SK-N-SH (cell line): ENCODE measurements around the gene CACNA1D. TPM values are rescaled to one million over a fixed set of nuclear protein-coding genes. Genes with fewer than 3 reads are reported as not detected.

Experiments
- CTCF ChIA-PET: fragments of 300-600, 350-600 bp; formaldehyde crosslinking; extraction: SDS; loops from one replicate; lab custom pipeline; 2021; lab: Yijun Ruan, JAX
- POLR2A ChIA-PET: fragments of 350-600 bp; sonication (Branson Sonifier 250); formaldehyde crosslinking; extraction: SDS; loops from one replicate; lab custom pipeline; 2020; ENCODE audit warnings: antibody characterized with exemption, inconsistent platforms; lab: Yijun Ruan, JAX
- DNase-seq: peaks from one replicate; pipeline ENCODE4 v3.0.0; 2012
- H2AFZ ChIP-seq: fragments of 200-600 bp; sonication (generic); 2 replicates; pipeline ENCODE4 v1.8.1; 2016; ENCODE audit warnings: antibody characterized with exemption, mild to moderate bottlenecking, low read depth
- H3F3A ChIP-seq: fragments of 200-600 bp; sonication (generic); replicated peaks from 2 replicates; pipeline ENCODE3; 2016; ENCODE audit warnings: antibody characterized with exemption, mild to moderate bottlenecking; ENCODE audit not compliant: insufficient read depth
- H3K27ac ChIP-seq, 2 experiments: fragments of 200-500 bp in 1 of 2; fragments of 200-600 bp in 1 of 2; sonication (Bioruptor generic) in 1 of 2; sonication (generic), shearing (Covaris generic) in 1 of 2; 2 replicates each; pipeline versions ENCODE4 v1.5.1 to v1.6.1; 2014 to 2016; ENCODE audit warnings: low read depth in 2 of 2, inconsistent platforms in 1 of 2, low read length in 1 of 2, mild to moderate bottlenecking in 1 of 2, mixed read lengths in 1 of 2
- H3K27me3 ChIP-seq: fragments of 200-600 bp; sonication (generic), shearing (Covaris generic); 2 replicates; pipeline ENCODE4 v1.6.1; 2016; ENCODE audit warnings: mixed run types; ENCODE audit not compliant: insufficient read depth
- H3K36me3 ChIP-seq, 2 experiments: fragments of 200-500 bp in 1 of 2; fragments of 200-600 bp in 1 of 2; sonication (Bioruptor generic) in 1 of 2; sonication (generic) in 1 of 2; replicated peaks in 1 of 2; 2 replicates each; pipeline versions ENCODE3 to v1.5.1; 2014 to 2016; ENCODE audit warnings: low read length in 1 of 2, mild to moderate bottlenecking in 1 of 2; ENCODE audit not compliant: insufficient read depth in 2 of 2, control insufficient read depth in 1 of 2
- H3K4me1 ChIP-seq, 2 experiments: fragments of 200-500 bp in 1 of 2; fragments of 200-600 bp in 1 of 2; sonication (Bioruptor generic) in 1 of 2; sonication (generic), shearing (Covaris generic) in 1 of 2; 2 replicates each; pipeline versions ENCODE4 v1.5.1 to v1.6.1; 2014 to 2016; ENCODE audit warnings: low read depth in 1 of 2, low read length in 1 of 2, mixed run types in 1 of 2; ENCODE audit not compliant: insufficient read depth in 2 of 2, control insufficient read depth in 1 of 2
- H3K4me2 ChIP-seq: fragments of 200-600 bp; sonication (generic), shearing (Covaris generic); 2 replicates; pipeline ENCODE4 v1.6.1; 2017; ENCODE audit warnings: mixed run types
- H3K4me3 ChIP-seq, 2 experiments: fragments of 200-500 bp in 1 of 2; fragments of 200-600 bp in 1 of 2; sonication (Bioruptor generic) in 1 of 2; sonication (generic), shearing (Covaris generic) in 1 of 2; 2 replicates each; pipeline versions ENCODE4 v1.5.1 to v1.8.1; 2014 to 2016; ENCODE audit warnings: low read depth in 2 of 2, inconsistent platforms in 1 of 2, low read length in 1 of 2, mild to moderate bottlenecking in 1 of 2, mixed read lengths in 1 of 2, moderate library complexity in 1 of 2
- H3K79me2 ChIP-seq: fragments of 200-600 bp; sonication (generic); 2 replicates; pipeline ENCODE4 v1.8.1; 2017; ENCODE audit warnings: mild to moderate bottlenecking; ENCODE audit not compliant: insufficient read depth
- H3K9ac ChIP-seq: fragments of 200-600 bp; sonication (generic); 2 replicates; pipeline ENCODE4 v1.6.1; 2017; ENCODE audit warnings: mixed run types
- H3K9me2 ChIP-seq: fragments of 200-600 bp; sonication (generic); 2 replicates; pipeline ENCODE4 v1.6.1; 2017; ENCODE audit warnings: mixed run types
- H3K9me3 ChIP-seq: fragments of 200-600 bp; sonication (generic); 2 replicates; pipeline ENCODE4 v1.6.1; 2017; ENCODE audit warnings: mixed run types, mild to moderate bottlenecking, moderate library complexity
- H4K20me1 ChIP-seq: fragments of 200-600 bp; sonication (generic); 2 replicates; pipeline ENCODE4 v1.6.1; 2017; ENCODE audit warnings: mild to moderate bottlenecking, mixed run types; ENCODE audit not compliant: insufficient read depth
- CHD2 ChIP-seq: fragments of 150-350 bp; IDR thresholded peaks from 2 replicates; pipeline ENCODE4 v1.6.1; 2018; ENCODE audit warnings: low read length; ENCODE audit not compliant: partially characterized antibody
- EP300 ChIP-seq, 2 experiments: IDR thresholded peaks; 2 replicates each; pipeline versions ENCODE4 v1.4.0 to v1.6.1; 2012; ENCODE audit warnings: borderline replicate concordance in 1 of 2, low read depth in 1 of 2, low read length in 1 of 2
- FOSL2 ChIP-seq: IDR thresholded peaks from 2 replicates; pipeline ENCODE4 v1.4.0; 2012; ENCODE audit warnings: low read depth, mild to moderate bottlenecking, moderate library complexity, borderline replicate concordance
- MXI1 ChIP-seq: IDR thresholded peaks from 2 replicates; pipeline ENCODE4 v1.6.1; 2012; ENCODE audit warnings: mild to moderate bottlenecking, low read depth, low read length, improper control_type of control experiment
- PBX3 ChIP-seq: IDR thresholded peaks from 2 replicates; pipeline ENCODE4; 2012
- POLR2AphosphoS5 ChIP-seq: IDR thresholded peaks from 2 replicates; pipeline ENCODE4 v1.6.1; 2012; ENCODE audit warnings: low read depth, low read length
- SIN3A ChIP-seq: IDR thresholded peaks from 2 replicates; pipeline ENCODE4 v1.6.1; 2012; ENCODE audit warnings: low read depth, mild to moderate bottlenecking, low read length, moderate library complexity, borderline replicate concordance
- SMC3 ChIP-seq: IDR thresholded peaks from 2 replicates; pipeline ENCODE4 v1.6.1; 2012; ENCODE audit warnings: low read depth, low read length, improper control_type of control experiment
- TAF1 ChIP-seq: IDR thresholded peaks from 2 replicates; pipeline ENCODE4 v1.6.1; 2012; ENCODE audit warnings: low read depth, mild to moderate bottlenecking, low read length, moderate library complexity, borderline replicate concordance
- TCF12 ChIP-seq: IDR thresholded peaks from 2 replicates; pipeline ENCODE4 v1.4.0; 2012
- USF1 ChIP-seq: IDR thresholded peaks from 2 replicates; pipeline ENCODE4 v1.4.0; 2012; ENCODE audit warnings: low read depth, borderline replicate concordance
- YY1 ChIP-seq: IDR thresholded peaks from 2 replicates; pipeline ENCODE4 v1.4.0; 2012; ENCODE audit warnings: low read depth, mild to moderate bottlenecking
- WGBS: methylation state at CpG from one replicate; pipeline ENCODE4 v1.1.6; 2017; ENCODE audit warnings: low lambda C conversion rate; 5-methylcytosine and 5-hydroxymethylcytosine counted together
- polyA plus RNA-seq, 3 experiments: library from polyadenylated mRNA; depleted of rRNA; stranded (reverse); fragments of >200 nt; gene quantifications; 2 replicates each; pipeline ENCODE4 v1.2.3, GENCODE V29; 2012
- TF ChIP-seq, protein P1 (sequence below): IDR thresholded peaks from 2 replicates; pipeline ENCODE4 v1.4.0; 2012; ENCODE audit warnings: low read depth
- TF ChIP-seq, protein P2 (sequence below): fragments of 150-350 bp; IDR thresholded peaks from 2 replicates; pipeline ENCODE4 v1.6.1; 2017; ENCODE audit warnings: antibody characterized with exemption, low read length, low read depth, borderline replicate concordance

Gene CACNA1D
- polyA plus RNA-seq, 1 of the 3 experiments (the other 2 are of a cell fraction), result 0.12 TPM

DNA sequence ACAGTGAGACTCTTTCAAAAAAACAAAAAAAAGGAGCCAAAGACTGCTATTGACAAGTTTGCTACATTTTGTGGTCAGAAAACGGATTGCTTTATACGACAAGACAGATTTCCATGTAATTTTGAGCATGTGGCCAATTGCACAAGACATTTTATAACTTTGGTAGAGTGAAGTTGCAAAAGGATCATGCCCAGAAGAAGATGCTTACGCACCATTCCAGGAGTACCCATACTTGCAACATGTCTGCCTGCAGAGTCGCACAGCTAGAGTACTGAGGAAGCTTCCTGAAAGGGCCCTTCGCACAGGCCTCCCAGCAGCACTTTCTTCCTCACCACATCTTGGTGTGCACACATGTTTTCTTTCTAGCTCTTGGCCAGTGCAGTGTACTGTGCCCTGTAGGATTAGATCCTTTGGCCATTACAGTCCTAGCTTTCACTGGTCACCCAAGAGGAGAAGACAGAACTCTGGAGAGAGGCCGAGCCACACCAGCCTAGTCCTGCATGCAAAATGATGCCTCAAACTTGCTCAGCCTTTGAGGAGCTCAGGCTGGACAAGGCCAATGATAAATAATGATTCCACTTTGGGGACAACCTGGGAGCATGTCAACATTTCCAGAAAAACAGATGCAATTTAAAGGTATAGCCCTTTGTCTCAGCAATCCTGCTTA lies 340.2 kb downstream of the CACNA1D start:
- Histone ChIP-seq H3K4me1 (peaks cover 0 to 7% of the 10 kb centered on the region in 2 experiments; a peak in 1 of 4 replicates), H3K9me2 (no peaks in the 10 kb centered on the region), H3K27ac (no peak overlapping the region), H3K9ac (no peak overlapping the region), H2AFZ (no peak overlapping the region), H3K27me3 (no peaks in the 10 kb centered on the region), H3F3A (no peaks in the 10 kb centered on the region), H3K4me3 (no peak overlapping the region), H4K20me1 (no peaks in the 10 kb centered on the region), H3K9me3 (no peaks in the 10 kb centered on the region), H3K4me2 (no peak overlapping the region), H3K36me3 (no peaks in the 10 kb centered on the region), H3K79me2 (no peaks in the 10 kb centered on the region)
- DNase-seq, result no peak
- CTCF ChIA-PET, result no interaction called here
- no peak for TF ChIP-seq EP300 (IDR thresholded peaks at IDR 0.05; ENCODE audit: borderline replicate concordance in 1 of 2, low read depth in 1 of 2, low read length in 1 of 2)
- POLR2A ChIA-PET, result no interaction called here
- 68% methylated on average over 5 of the region's 6 CpGs for WGBS

GRCh38 chr3:53835257-53835656 lies 340.8 kb downstream of the CACNA1D start:
- no peaks in the 10 kb centered on the region for H3K79me2 ChIP-seq
- H3K9me2 ChIP-seq, result no peaks in the 10 kb centered on the region
- no peak overlapping the region for H3K9ac ChIP-seq
- H3K4me3 ChIP-seq, result no peak overlapping the region
- no peak overlapping the region for H3K4me2 ChIP-seq
- no peaks in the 10 kb centered on the region for H3K9me3 ChIP-seq
- ChIA-PET POLR2A (no interaction called here), CTCF (no interaction called here)
- no peak overlapping the region for H2AFZ ChIP-seq
- H3F3A ChIP-seq, result no peaks in the 10 kb centered on the region
- H4K20me1 ChIP-seq, result no peaks in the 10 kb centered on the region
- TF ChIP-seq, protein P1, sequence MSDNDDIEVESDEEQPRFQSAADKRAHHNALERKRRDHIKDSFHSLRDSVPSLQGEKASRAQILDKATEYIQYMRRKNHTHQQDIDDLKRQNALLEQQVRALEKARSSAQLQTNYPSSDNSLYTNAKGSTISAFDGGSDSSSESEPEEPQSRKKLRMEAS, result no peak
- no peak for TF ChIP-seq TCF12
- no peak for TF ChIP-seq TAF1
- no peak for TF ChIP-seq MXI1
- TF ChIP-seq POLR2AphosphoS5, result no peak
- TF ChIP-seq SIN3A, result no peak
- no peak for TF ChIP-seq FOSL2
- TF ChIP-seq PBX3, result no peak
- TF ChIP-seq USF1, result no peak
- no peak for TF ChIP-seq CHD2
- TF ChIP-seq YY1, result no peak
- TF ChIP-seq, protein P2, sequence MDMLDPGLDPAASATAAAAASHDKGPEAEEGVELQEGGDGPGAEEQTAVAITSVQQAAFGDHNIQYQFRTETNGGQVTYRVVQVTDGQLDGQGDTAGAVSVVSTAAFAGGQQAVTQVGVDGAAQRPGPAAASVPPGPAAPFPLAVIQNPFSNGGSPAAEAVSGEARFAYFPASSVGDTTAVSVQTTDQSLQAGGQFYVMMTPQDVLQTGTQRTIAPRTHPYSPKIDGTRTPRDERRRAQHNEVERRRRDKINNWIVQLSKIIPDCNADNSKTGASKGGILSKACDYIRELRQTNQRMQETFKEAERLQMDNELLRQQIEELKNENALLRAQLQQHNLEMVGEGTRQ, result no peak
- TF ChIP-seq SMC3, result no peak
- no peak for DNase-seq
- peaks cover 0 to 7% of the 10 kb centered on the region in 2 experiments; a peak in 1 of 4 replicates for H3K4me1 ChIP-seq
- H3K27me3 ChIP-seq, result no peaks in the 10 kb centered on the region
- H3K27ac ChIP-seq, result no peak overlapping the region
- WGBS, result 43% methylated on average over 1 of the region's 1 CpG
- no peaks in the 10 kb centered on the region for H3K36me3 ChIP-seq
